HG03442 (cell line): ENCODE measurements around the gene OLR1.

ENCODE experiments used
- ATAC-seq: cut with Tn5 transposase; IDR thresholded peaks from one replicate; pipeline ENCODE4 v1.9.1; 2021; ENCODE audit warnings: mild to moderate bottlenecking, moderate library complexity; ENCODE audit not compliant: unreplicated experiment

OLR1 gene

DNA sequence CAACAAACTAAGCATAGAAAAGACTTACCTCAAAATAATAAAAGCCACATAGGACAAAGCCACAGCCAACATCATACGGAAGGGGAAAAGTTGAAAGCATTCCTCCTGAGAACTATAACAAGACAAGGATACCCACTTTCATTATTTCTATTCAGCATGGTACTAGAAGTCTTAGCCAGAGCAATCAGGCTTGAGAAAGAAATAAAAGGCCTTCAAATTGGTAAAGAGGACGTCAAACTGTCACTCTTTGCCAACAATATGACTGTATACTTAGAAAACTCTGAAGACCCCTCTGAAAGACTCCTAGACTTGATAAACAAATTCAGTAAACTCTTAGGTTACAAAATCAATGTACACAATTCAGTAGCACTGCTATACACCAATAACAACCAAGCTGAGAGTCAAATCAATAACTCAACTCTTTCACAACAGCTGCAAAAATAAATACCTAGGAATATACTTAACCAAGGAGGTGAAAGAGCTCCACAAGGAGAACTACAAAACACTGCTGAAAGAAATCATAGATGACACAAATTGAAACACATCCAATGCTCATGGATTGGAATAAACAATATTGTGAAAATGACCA, 61.6 kb downstream of the OLR1 start:
- ATAC-seq, result no peak
